Omental fat pad (tissue), 4 donors: ENCODE measurements around the gene RGS7BP. TPM values are rescaled to one million over a fixed set of nuclear protein-coding genes. Genes with fewer than 3 reads are reported as not detected.

Source experiments
- ATAC-seq: fragments of 150-250 bp; one replicate; pipeline ENCODE4 v1.9.1; 2016; ENCODE audit warnings: mild to moderate bottlenecking, moderate library complexity; ENCODE audit not compliant: low FRiP score
- DNase-seq: peaks from one replicate; pipeline ENCODE4 v3.0.0-alpha.2; 2019; ENCODE audit warnings: low spot score
- CTCF ChIP-seq, 3 donors: fragments of 450-650 bp; IDR thresholded peaks; one replicate each; pipeline ENCODE4 v1.5.1; 2016 to 2017; ENCODE audit warnings: antibody characterized with exemption in 3 of 3, mild to moderate bottlenecking in 3 of 3, moderate library complexity in 2 of 3
- total RNA-seq, 4 donors: library from RNA; depleted of rRNA; stranded (reverse); fragments of >200 nt; gene quantifications; one replicate each; pipeline ENCODE4 v1.1.0, GENCODE V29; 2016

RGS7BP gene
- total RNA-seq, 4 donors from 2014 or later: 0.65 to 4.6 (median 1.1) TPM

- ATAC-seq (no peak), DNase-seq (no peak)
- no peak for TF ChIP-seq CTCF (IDR thresholded peaks at IDR 0.05)
Observed at GRCh38 chr5:64625678-64626077, 119.9 kb downstream of the RGS7BP start.

- TF ChIP-seq CTCF (IDR thresholded peaks at IDR 0.05): no peak
- no peak for ATAC-seq
- no peak for DNase-seq
Observed at GRCh38 chr5:64628901-64629300, 123.1 kb downstream of the RGS7BP start.

- DNase-seq (no peak), ATAC-seq (no peak)
- TF ChIP-seq CTCF (IDR thresholded peaks at IDR 0.05): no peak
Observed at GRCh38 chr5:64629841-64630240, 124.0 kb downstream of the RGS7BP start.

- TF ChIP-seq CTCF (IDR thresholded peaks at IDR 0.05): no peak
- DNase-seq (no peak), ATAC-seq (no peak)
Observed at GRCh38 chr5:64632251-64632650, 126.4 kb downstream of the RGS7BP start.

- ATAC-seq: no peak
- TF ChIP-seq CTCF (IDR thresholded peaks at IDR 0.05): peak in 2 of 3 donors; percentile 5 to 8
- DNase-seq: no peak
Observed at GRCh38 chr5:64634997-64635686, 129.3 kb downstream of the RGS7BP start.

GRCh38 chr5:64637144-64637543 is 131.3 kb downstream of the RGS7BP start:
- ATAC-seq: no peak
- TF ChIP-seq CTCF (IDR thresholded peaks at IDR 0.05): no peak
- no peak for DNase-seq

- ATAC-seq (no peak), DNase-seq (no peak)
- TF ChIP-seq CTCF (IDR thresholded peaks at IDR 0.05): no peak
Observed at GRCh38 chr5:64637837-64638443, 132.1 kb downstream of the RGS7BP start.
